Activated naive CD4-positive, alpha-beta T cell treated with anti-CD3 and anti-CD28 coated beads for 36 hours (primary cell): ENCODE measurements around the gene OR8I2. TPM values are rescaled to one million over a fixed set of nuclear protein-coding genes. Genes with fewer than 3 reads are reported as not detected.
"Not testable (repeated sequence)": the region's sequence is repeated elsewhere in the genome, so short reads cannot be mapped to it uniquely, and the experiment has no call there.

Experiments
- CTCF ChIA-PET: fragments of 350-600 bp; sonication (Branson Sonifier 250); formaldehyde crosslinking; loops from one replicate; lab custom pipeline; 2021; ENCODE audit warnings: antibody characterized with exemption; lab: Charles Lee
- DNase-seq: peaks from one replicate; pipeline ENCODE4 v3.0.0-alpha.2; 2020
- H3K27ac Mint-ChIP-seq: one replicate; pipeline ENCODE4 v1.8.0; 2021; ENCODE audit warnings: mild to moderate bottlenecking, mixed read lengths
- H3K27me3 Mint-ChIP-seq: one replicate; pipeline ENCODE4 v1.8.0; 2021; ENCODE audit warnings: low read depth, mixed read lengths
- H3K36me3 Mint-ChIP-seq: one replicate; pipeline ENCODE4 v1.8.0; 2021; ENCODE audit warnings: low read depth, mixed read lengths
- H3K4me1 Mint-ChIP-seq: one replicate; pipeline ENCODE4 v1.8.0; 2021; ENCODE audit warnings: low read depth, mixed read lengths
- H3K4me3 Mint-ChIP-seq: one replicate; pipeline ENCODE4 v1.8.0; 2021; ENCODE audit warnings: mild to moderate bottlenecking, moderate library complexity, mixed read lengths
- H3K9me3 Mint-ChIP-seq: one replicate; pipeline ENCODE4 v1.8.0; 2021; ENCODE audit warnings: mixed read lengths
- intact Hi-C: fragments of 100-400 bp; cut with micrococcal nuclease; formaldehyde crosslinking; loops from one replicate; pipeline ENCODE4 v1.15.1; 2023
- total RNA-seq, 2 experiments: library from RNA; stranded (reverse); gene quantifications; one replicate each; pipeline ENCODE4 v1.2.3, GENCODE V29; 2021

Gene OR8I2
- total RNA-seq, result not detected

- Mint-ChIP-seq H3K27ac (no peak within 1 kb of the TSS), H3K36me3 (no peaks in the 10 kb centered on the region), H3K27me3 (no peaks in the 10 kb centered on the region), H3K9me3 (peaks cover 13% of the 10 kb centered on the region), H3K4me1 (no peaks in the 10 kb centered on the region), H3K4me3 (no peak within 1 kb of the TSS)
- DNase-seq, result no peak
- CTCF ChIA-PET, result no interaction called here
- intact Hi-C loops, result no loop called here
Measured at GRCh38 chr11:56093008-56093407, at the start of gene OR8I2. TSS of gene OR8I2 (plus strand) at chr11:56093308. CDS start at chr11:56093308, 0 bp downstream.

GRCh38 chr11:56045538-56045937 lies 47.6 kb upstream of the OR8I2 start:
- no peak overlapping the region for H3K4me3 Mint-ChIP-seq
- H3K36me3 Mint-ChIP-seq, result no peaks in the 10 kb centered on the region
- peaks cover 16% of the 10 kb centered on the region for H3K9me3 Mint-ChIP-seq
- no peaks in the 10 kb centered on the region for H3K27me3 Mint-ChIP-seq
- H3K4me1 Mint-ChIP-seq, result no peaks in the 10 kb centered on the region
- DNase-seq, result no peak
- CTCF ChIA-PET, result no interaction called here
- intact Hi-C loops, result no loop called here
- no peak overlapping the region for H3K27ac Mint-ChIP-seq

- no peaks in the 10 kb centered on the region for H3K27me3 Mint-ChIP-seq
- H3K9me3 Mint-ChIP-seq, result peaks cover 11% of the 10 kb centered on the region
- CTCF ChIA-PET, result no interaction called here
- no peak for DNase-seq
- no peak overlapping the region for H3K27ac Mint-ChIP-seq
- H3K4me1 Mint-ChIP-seq, result no peaks in the 10 kb centered on the region
- H3K36me3 Mint-ChIP-seq, result no peaks in the 10 kb centered on the region
- H3K4me3 Mint-ChIP-seq, result no peak overlapping the region
- intact Hi-C loops, result no loop called here
Measured at GRCh38 chr11:56048480-56048879, 44.6 kb upstream of the OR8I2 start.

- Mint-ChIP-seq H3K36me3 (no peaks in the 10 kb centered on the region), H3K27me3 (no peaks in the 10 kb centered on the region), H3K4me1 (no peaks in the 10 kb centered on the region), H3K27ac (no peak overlapping the region), H3K4me3 (no peak overlapping the region), H3K9me3 (peaks cover 8% of the 10 kb centered on the region)
- no peak for DNase-seq
- intact Hi-C loops, result no loop called here
- CTCF ChIA-PET, result no interaction called here
Measured at GRCh38 chr11:56049487-56049886, 43.6 kb upstream of the OR8I2 start.

- H3K36me3 Mint-ChIP-seq, DNase-seq, CTCF ChIA-PET, intact Hi-C loops, H3K9me3 Mint-ChIP-seq, H3K4me1 Mint-ChIP-seq, H3K27me3 Mint-ChIP-seq, H3K27ac Mint-ChIP-seq, H3K4me3 Mint-ChIP-seq: not testable (repeated sequence)
Measured at GRCh38 chr11:56056366-56056765, 36.7 kb upstream of the OR8I2 start.

- DNase-seq, H3K36me3 Mint-ChIP-seq, H3K27ac Mint-ChIP-seq, H3K27me3 Mint-ChIP-seq, CTCF ChIA-PET, H3K4me3 Mint-ChIP-seq, intact Hi-C loops, H3K4me1 Mint-ChIP-seq, H3K9me3 Mint-ChIP-seq: not testable (repeated sequence)
Measured at GRCh38 chr11:56057661-56058237, 35.4 kb upstream of the OR8I2 start.

GRCh38 chr11:56058260-56058780 lies 34.8 kb upstream of the OR8I2 start:
- DNase-seq, CTCF ChIA-PET, H3K9me3 Mint-ChIP-seq, H3K4me1 Mint-ChIP-seq, H3K27me3 Mint-ChIP-seq, intact Hi-C loops, H3K4me3 Mint-ChIP-seq, H3K36me3 Mint-ChIP-seq, H3K27ac Mint-ChIP-seq: not testable (repeated sequence)

GRCh38 chr11:56066980-56067379 lies 26.1 kb upstream of the OR8I2 start:
- Mint-ChIP-seq H3K4me1 (no peaks in the 10 kb centered on the region), H3K4me3 (no peak overlapping the region), H3K27ac (no peak overlapping the region), H3K9me3 (peaks cover 3% of the 10 kb centered on the region), H3K36me3 (no peaks in the 10 kb centered on the region), H3K27me3 (no peaks in the 10 kb centered on the region)
- intact Hi-C loops, result no loop called here
- CTCF ChIA-PET, result no interaction called here
- no peak for DNase-seq

GRCh38 chr11:56089697-56090096 lies 3.4 kb upstream of the OR8I2 start:
- Mint-ChIP-seq H3K9me3 (peaks cover 4% of the 10 kb centered on the region), H3K27ac (no peak overlapping the region), H3K36me3 (no peaks in the 10 kb centered on the region), H3K27me3 (no peaks in the 10 kb centered on the region), H3K4me3 (no peak overlapping the region), H3K4me1 (no peaks in the 10 kb centered on the region)
- DNase-seq, result no peak
- intact Hi-C loops, result no loop called here
- CTCF ChIA-PET, result interaction anchor here (0.6 kb wide), 1 partner anchor 1158 kb away, joined by 3 read pairs; no protein-coding TSS in a partner anchor

- Mint-ChIP-seq H3K36me3 (no peaks in the 10 kb centered on the region), H3K4me3 (no peak within 1 kb of the TSS), H3K27ac (no peak within 1 kb of the TSS), H3K9me3 (peaks cover 12% of the 10 kb centered on the region), H3K27me3 (no peaks in the 10 kb centered on the region), H3K4me1 (no peaks in the 10 kb centered on the region)
- intact Hi-C loops, result no loop called here
- CTCF ChIA-PET, result no interaction called here
- DNase-seq, result no peak
Measured at GRCh38 chr11:56103210-56103737, 10.2 kb downstream of the OR8I2 start, which contains the start of gene OR8H2. TSS of gene OR8H2 (plus strand) at chr11:56103687. CDS start at chr11:56105043, 1,356 bp downstream.

GRCh38 chr11:56122073-56122472 lies 29.0 kb downstream of the OR8I2 start, which contains the start of gene OR8H3:
TSS of gene OR8H3 (plus strand) at chr11:56122373. CDS start at chr11:56122373, 0 bp downstream.
- no peak for DNase-seq
- no peaks in the 10 kb centered on the region for H3K27me3 Mint-ChIP-seq
- no peak within 1 kb of the TSS for H3K27ac Mint-ChIP-seq
- peaks cover 3% of the 10 kb centered on the region for H3K9me3 Mint-ChIP-seq
- H3K4me1 Mint-ChIP-seq, result no peaks in the 10 kb centered on the region
- intact Hi-C loops, result no loop called here
- CTCF ChIA-PET, result no interaction called here
- H3K36me3 Mint-ChIP-seq, result no peaks in the 10 kb centered on the region
- no peak within 1 kb of the TSS for H3K4me3 Mint-ChIP-seq

GRCh38 chr11:56140151-56140661 lies 47.1 kb downstream of the OR8I2 start, which contains the start of gene OR8J3:
TSS of gene OR8J3 (minus strand) at chr11:56140201. CDS start at chr11:56137718, 2,483 bp downstream.
- Mint-ChIP-seq H3K9me3 (peaks cover 6% of the 10 kb centered on the region), H3K36me3 (no peaks in the 10 kb centered on the region), H3K27me3 (no peaks in the 10 kb centered on the region), H3K4me1 (no peaks in the 10 kb centered on the region), H3K27ac (no peak within 1 kb of the TSS), H3K4me3 (no peak within 1 kb of the TSS)
- intact Hi-C loops, result no loop called here
- CTCF ChIA-PET, result no interaction called here
- no peak for DNase-seq

- H3K27me3 Mint-ChIP-seq, H3K36me3 Mint-ChIP-seq, H3K27ac Mint-ChIP-seq, CTCF ChIA-PET, H3K4me3 Mint-ChIP-seq, H3K9me3 Mint-ChIP-seq, DNase-seq, intact Hi-C loops, H3K4me1 Mint-ChIP-seq: not testable (repeated sequence)
Measured at GRCh38 chr11:56143681-56144080, 50.6 kb downstream of the OR8I2 start.
